Measurements from ENCODE around the gene CCL2. TPM values are rescaled to one million over a fixed set of nuclear protein-coding genes. Genes with fewer than 3 reads are reported as not detected.

The CCL2 gene
- total RNA-seq, 1 experiment from 2014 or later: not detected

DNA sequence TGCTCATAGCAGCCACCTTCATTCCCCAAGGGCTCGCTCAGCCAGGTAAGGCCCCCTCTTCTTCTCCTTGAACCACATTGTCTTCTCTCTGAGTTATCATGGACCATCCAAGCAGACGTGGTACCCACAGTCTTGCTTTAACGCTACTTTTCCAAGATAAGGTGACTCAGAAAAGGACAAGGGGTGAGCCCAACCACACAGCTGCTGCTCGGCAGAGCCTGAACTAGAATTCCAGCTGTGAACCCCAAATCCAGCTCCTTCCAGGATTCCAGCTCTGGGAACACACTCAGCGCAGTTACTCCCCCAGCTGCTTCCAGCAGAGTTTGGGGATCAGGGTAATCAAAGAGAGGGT, 272 bp downstream of the CCL2 start:
- no TSS peak for BruUV-seq (replicated peaks)
- H3K79me2 ChIP-seq (ENCODE audit: low read length): no peaks in the 10 kb centered on the region
- H3K36me3 ChIP-seq (ENCODE audit: low read depth, low read length): no peaks in the 10 kb centered on the region
- H3K9ac ChIP-seq (ENCODE audit: low read length): no peak overlapping the region
- no peak overlapping the region for H3K27ac ChIP-seq (ENCODE audit: low read length)
- no peaks in the 10 kb centered on the region for H3K9me2 ChIP-seq (replicated peaks; ENCODE audit: low read length)
- ChIA-PET CTCF (no interaction called here), POLR2A (ENCODE audit: unreplicated experiment) (no interaction called here)
- H3K9me3 ChIP-seq (ENCODE audit: low read length): no peaks in the 10 kb centered on the region
- ATAC-seq (no peak), DNase-seq (no peak)
- H2AFZ ChIP-seq (ENCODE audit: low read length): no peak overlapping the region
- no peak for TF ChIP-seq EZH2 (IDR thresholded peaks at IDR 0.05; ENCODE audit: low read length, unreplicated experiment)
- no peak for TF ChIP-seq EZH2phosphoT487 (IDR thresholded peaks at IDR 0.05; ENCODE audit: borderline replicate concordance, low read length)
- TF ChIP-seq, protein P1, sequence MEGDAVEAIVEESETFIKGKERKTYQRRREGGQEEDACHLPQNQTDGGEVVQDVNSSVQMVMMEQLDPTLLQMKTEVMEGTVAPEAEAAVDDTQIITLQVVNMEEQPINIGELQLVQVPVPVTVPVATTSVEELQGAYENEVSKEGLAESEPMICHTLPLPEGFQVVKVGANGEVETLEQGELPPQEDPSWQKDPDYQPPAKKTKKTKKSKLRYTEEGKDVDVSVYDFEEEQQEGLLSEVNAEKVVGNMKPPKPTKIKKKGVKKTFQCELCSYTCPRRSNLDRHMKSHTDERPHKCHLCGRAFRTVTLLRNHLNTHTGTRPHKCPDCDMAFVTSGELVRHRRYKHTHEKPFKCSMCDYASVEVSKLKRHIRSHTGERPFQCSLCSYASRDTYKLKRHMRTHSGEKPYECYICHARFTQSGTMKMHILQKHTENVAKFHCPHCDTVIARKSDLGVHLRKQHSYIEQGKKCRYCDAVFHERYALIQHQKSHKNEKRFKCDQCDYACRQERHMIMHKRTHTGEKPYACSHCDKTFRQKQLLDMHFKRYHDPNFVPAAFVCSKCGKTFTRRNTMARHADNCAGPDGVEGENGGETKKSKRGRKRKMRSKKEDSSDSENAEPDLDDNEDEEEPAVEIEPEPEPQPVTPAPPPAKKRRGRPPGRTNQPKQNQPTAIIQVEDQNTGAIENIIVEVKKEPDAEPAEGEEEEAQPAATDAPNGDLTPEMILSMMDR (conservative IDR thresholded peaks at IDR 0.05; ENCODE audit: low read depth, low read length): no peak
- no peak overlapping the region for H3K4me2 ChIP-seq (ENCODE audit: low read length)
- intact Hi-C loops (cut with micrococcal nuclease): no loop called here
- H3K27me3 ChIP-seq (ENCODE audit: low read length): no peaks in the 10 kb centered on the region
- H3K4me3 ChIP-seq (ENCODE audit: low read length): no peak overlapping the region
- H3K4me1 ChIP-seq (ENCODE audit: insufficient read depth, low read length): no peaks in the 10 kb centered on the region
- H3F3A ChIP-seq (ENCODE audit: low read length, unreplicated experiment): no peaks in the 10 kb centered on the region
- no peaks in the 10 kb centered on the region for H4K20me1 ChIP-seq (ENCODE audit: low read length)

DNA sequence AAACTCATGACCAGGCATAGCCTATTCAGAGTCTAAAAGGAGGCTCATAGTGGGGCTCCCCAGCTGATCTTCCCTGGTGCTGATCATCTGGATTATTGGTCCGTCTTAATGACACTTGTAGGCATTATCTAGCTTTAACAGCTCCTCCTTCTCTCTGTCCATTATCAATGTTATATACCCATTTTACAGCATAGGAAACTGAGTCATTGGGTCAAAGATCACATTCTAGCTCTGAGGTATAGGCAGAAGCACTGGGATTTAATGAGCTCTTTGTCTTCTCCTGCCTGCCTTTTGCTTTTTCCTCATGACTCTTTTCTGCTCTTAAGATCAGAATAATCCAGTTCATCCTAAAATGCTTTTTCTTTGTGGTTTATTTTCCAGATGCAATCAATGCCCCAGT, 756 bp downstream of the CCL2 start:
- Histone ChIP-seq H3K9me2 (replicated peaks; ENCODE audit: low read length) (no peaks in the 10 kb centered on the region), H3K9me3 (ENCODE audit: low read length) (no peaks in the 10 kb centered on the region), H3K4me2 (ENCODE audit: low read length) (no peak overlapping the region), H3K79me2 (ENCODE audit: low read length) (no peaks in the 10 kb centered on the region), H3K9ac (ENCODE audit: low read length) (no peak overlapping the region), H4K20me1 (ENCODE audit: low read length) (no peaks in the 10 kb centered on the region), H3F3A (ENCODE audit: low read length, unreplicated experiment) (no peaks in the 10 kb centered on the region), H3K4me1 (ENCODE audit: insufficient read depth, low read length) (no peaks in the 10 kb centered on the region), H3K27me3 (ENCODE audit: low read length) (no peaks in the 10 kb centered on the region), H3K36me3 (ENCODE audit: low read depth, low read length) (no peaks in the 10 kb centered on the region), H2AFZ (ENCODE audit: low read length) (no peak overlapping the region), H3K4me3 (ENCODE audit: low read length) (no peak overlapping the region), H3K27ac (ENCODE audit: low read length) (no peak overlapping the region)
- DNase-seq (no peak), ATAC-seq (no peak)
- CTCF ChIA-PET: no interaction called here
- TF ChIP-seq, protein P1 (conservative IDR thresholded peaks at IDR 0.05; ENCODE audit: low read depth, low read length): no peak
- TF ChIP-seq EZH2 (IDR thresholded peaks at IDR 0.05; ENCODE audit: low read length, unreplicated experiment) (no peak), EZH2phosphoT487 (IDR thresholded peaks at IDR 0.05; ENCODE audit: borderline replicate concordance, low read length) (no peak)
- POLR2A ChIA-PET (ENCODE audit: unreplicated experiment): no interaction called here
- intact Hi-C loops (cut with micrococcal nuclease): no loop called here
- BruUV-seq (replicated peaks): no TSS peak

DNA sequence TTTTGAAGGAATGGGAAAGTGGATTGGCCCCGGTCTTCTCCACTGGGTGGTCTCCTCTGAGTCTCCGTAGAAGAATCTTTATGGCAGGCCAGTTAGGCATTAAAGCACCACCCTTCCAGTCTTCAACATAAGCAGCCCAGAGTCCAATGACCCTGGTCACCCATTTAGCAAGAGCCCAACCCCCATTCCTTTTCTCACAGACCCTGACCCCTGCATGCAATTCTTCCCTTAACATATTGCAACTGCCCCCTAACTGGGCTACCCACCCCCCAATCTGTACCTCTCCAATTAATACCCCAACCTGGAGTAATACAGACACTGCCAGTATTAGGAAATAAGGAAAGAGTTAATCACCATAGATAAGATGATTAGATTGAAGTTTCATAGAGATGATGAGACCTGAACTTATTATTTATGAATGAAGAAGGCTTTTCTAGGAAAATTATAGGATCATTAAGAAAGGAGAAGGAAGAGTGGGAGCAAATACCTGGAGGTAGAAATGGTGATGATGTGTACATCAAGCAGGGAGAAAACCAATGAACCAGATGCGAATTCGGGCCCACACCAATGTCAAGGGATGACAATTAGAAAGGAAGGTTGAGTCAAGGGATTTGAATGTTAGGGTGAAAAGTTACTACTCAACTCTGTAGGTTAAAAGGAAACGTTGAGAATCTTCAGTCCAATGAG, 2.4 kb downstream of the CCL2 start:
- ATAC-seq (no peak), DNase-seq (no peak)
- H3K27me3 ChIP-seq (ENCODE audit: low read length): no peaks in the 10 kb centered on the region
- H3K4me1 ChIP-seq (ENCODE audit: insufficient read depth, low read length): no peaks in the 10 kb centered on the region
- ChIA-PET POLR2A (ENCODE audit: unreplicated experiment) (no interaction called here), CTCF (no interaction called here)
- no peaks in the 10 kb centered on the region for H4K20me1 ChIP-seq (ENCODE audit: low read length)
- TF ChIP-seq EZH2 (IDR thresholded peaks at IDR 0.05; ENCODE audit: low read length, unreplicated experiment) (no peak), EZH2phosphoT487 (IDR thresholded peaks at IDR 0.05; ENCODE audit: borderline replicate concordance, low read length) (no peak)
- TF ChIP-seq, protein P1 (conservative IDR thresholded peaks at IDR 0.05; ENCODE audit: low read depth, low read length): no peak
- H3F3A ChIP-seq (ENCODE audit: low read length, unreplicated experiment): no peaks in the 10 kb centered on the region
- H2AFZ ChIP-seq (ENCODE audit: low read length): no peak overlapping the region
- H3K9me2 ChIP-seq (replicated peaks; ENCODE audit: low read length): no peaks in the 10 kb centered on the region
- no peak overlapping the region for H3K27ac ChIP-seq (ENCODE audit: low read length)
- intact Hi-C loops (cut with micrococcal nuclease): no loop called here
- no peak overlapping the region for H3K9ac ChIP-seq (ENCODE audit: low read length)
- BruUV-seq (replicated peaks): no TSS peak
- H3K79me2 ChIP-seq (ENCODE audit: low read length): no peaks in the 10 kb centered on the region
- H3K4me2 ChIP-seq (ENCODE audit: low read length): no peak overlapping the region
- H3K9me3 ChIP-seq (ENCODE audit: low read length): no peaks in the 10 kb centered on the region
- H3K36me3 ChIP-seq (ENCODE audit: low read depth, low read length): no peaks in the 10 kb centered on the region
- no peak overlapping the region for H3K4me3 ChIP-seq (ENCODE audit: low read length)

Data from PC-3 (cell line).